Measurements from ENCODE around the gene ERC1.

- no peak for TF ChIP-seq POLR2AphosphoS5 (IDR thresholded peaks at IDR 0.05; ENCODE audit: borderline replicate concordance, low read depth, low read length)
- TF ChIP-seq EZH2 (IDR thresholded peaks at IDR 0.05): no peak
Measured at GRCh38 chr12:1007276-1007675, 16.3 kb downstream of the ERC1 start.
